Measurements from ENCODE around the gene UROS.

Gene UROS

GRCh38 chr10:125778556-125778955 lies 44.5 kb downstream of the UROS start:
- H3K4me1 ChIP-seq (ENCODE audit: control insufficient read depth in 2 of 2, insufficient read depth in 2 of 2, low read length in 2 of 2) = no peaks in the 10 kb centered on the region
- no peaks in the 10 kb centered on the region for H3K27me3 ChIP-seq (ENCODE audit: control insufficient read depth in 2 of 2, insufficient read depth in 2 of 2, low read length in 2 of 2)
- no peak overlapping the region for H3K9ac ChIP-seq (ENCODE audit: low read depth in 1 of 2, low read length in 2 of 2)
- no peak overlapping the region for H3K4me3 ChIP-seq (ENCODE audit: low read length in 2 of 2)
- no peaks in the 10 kb centered on the region for H3K9me3 ChIP-seq (ENCODE audit: control insufficient read depth in 2 of 2, low read length in 2 of 2)
- H3K36me3 ChIP-seq (ENCODE audit: control insufficient read depth in 2 of 2, insufficient read depth in 2 of 2, low read length in 2 of 2) = no peaks in the 10 kb centered on the region
- no peak overlapping the region for H3K27ac ChIP-seq (ENCODE audit: low read depth in 2 of 2, low read length in 2 of 2)

DNA sequence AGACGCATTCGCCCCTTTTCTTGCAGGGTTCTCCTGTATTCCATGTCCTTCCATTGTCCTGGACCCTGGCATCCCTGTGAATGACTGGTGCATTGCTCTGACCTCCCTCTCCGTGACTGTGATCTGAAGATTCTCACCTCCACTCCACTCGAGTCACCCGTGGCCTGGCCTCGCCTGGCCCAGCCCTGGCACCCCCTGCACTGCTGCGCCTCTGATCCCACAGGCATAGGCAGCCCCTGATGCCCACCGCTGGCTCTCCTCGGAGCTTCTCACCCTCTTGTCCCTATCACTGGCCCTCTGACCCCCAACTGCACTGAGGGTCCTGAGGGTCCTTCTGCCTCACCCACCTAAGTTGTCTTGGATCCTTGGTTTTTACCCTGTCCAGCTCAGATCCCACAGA lies 45.3 kb downstream of the UROS start:
- no peaks in the 10 kb centered on the region for H3K27me3 ChIP-seq (ENCODE audit: control insufficient read depth in 2 of 2, insufficient read depth in 2 of 2, low read length in 2 of 2)
- no peaks in the 10 kb centered on the region for H3K36me3 ChIP-seq (ENCODE audit: control insufficient read depth in 2 of 2, insufficient read depth in 2 of 2, low read length in 2 of 2)
- no peak overlapping the region for H3K4me3 ChIP-seq (ENCODE audit: low read length in 2 of 2)
- H3K9ac ChIP-seq (ENCODE audit: low read depth in 1 of 2, low read length in 2 of 2) = no peak overlapping the region
- no peak overlapping the region for H3K27ac ChIP-seq (ENCODE audit: low read depth in 2 of 2, low read length in 2 of 2)
- H3K9me3 ChIP-seq (ENCODE audit: control insufficient read depth in 2 of 2, low read length in 2 of 2) = no peaks in the 10 kb centered on the region
- no peaks in the 10 kb centered on the region for H3K4me1 ChIP-seq (ENCODE audit: control insufficient read depth in 2 of 2, insufficient read depth in 2 of 2, low read length in 2 of 2)

DNA sequence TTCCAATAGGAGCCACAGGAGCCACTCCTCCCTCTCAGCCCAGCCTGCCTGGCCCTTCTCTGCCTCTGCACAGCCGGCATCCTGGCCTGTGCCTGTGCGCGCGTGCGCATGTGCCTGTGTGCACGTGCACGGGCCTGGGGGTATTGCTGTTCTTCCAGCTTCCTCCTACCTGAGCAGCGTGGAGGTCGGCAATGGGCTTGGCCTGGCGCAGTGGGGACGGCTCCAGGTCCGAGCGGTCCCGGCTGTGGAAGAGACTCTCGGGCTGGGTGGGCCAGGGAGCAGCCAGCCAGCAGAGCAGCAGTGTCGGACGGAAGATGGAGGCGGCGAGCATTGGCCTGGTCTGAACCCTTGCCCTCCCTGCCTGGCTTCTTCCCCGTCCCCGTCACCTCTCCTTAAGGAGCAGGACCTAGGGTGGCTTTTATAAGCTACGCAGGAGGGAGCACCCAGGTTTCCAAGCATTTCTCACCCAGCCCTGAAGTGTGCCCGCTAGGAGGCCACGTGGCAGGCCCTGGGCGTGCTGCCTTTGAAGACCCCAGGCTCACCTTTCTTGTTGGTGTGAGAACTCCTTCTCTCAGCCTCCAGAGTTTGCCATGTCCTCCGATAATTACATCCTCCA lies 47.5 kb downstream of the UROS start, which contains the start of gene MMP21:
Gene MMP21, minus strand, starts transcription at position 331 of the 616 bp plus-strand sequence. Its CDS starts 0 bp downstream, at position 331.
- Histone ChIP-seq H3K27me3 (ENCODE audit: control insufficient read depth in 2 of 2, insufficient read depth in 2 of 2, low read length in 2 of 2) (no peaks in the 10 kb centered on the region), H3K4me1 (ENCODE audit: control insufficient read depth in 2 of 2, insufficient read depth in 2 of 2, low read length in 2 of 2) (no peaks in the 10 kb centered on the region), H3K27ac (ENCODE audit: low read depth in 2 of 2, low read length in 2 of 2) (no peak within 1 kb of the TSS), H3K36me3 (ENCODE audit: control insufficient read depth in 2 of 2, insufficient read depth in 2 of 2, low read length in 2 of 2) (no peaks in the 10 kb centered on the region), H3K9ac (ENCODE audit: low read depth in 1 of 2, low read length in 2 of 2) (no peak within 1 kb of the TSS), H3K4me3 (ENCODE audit: low read length in 2 of 2) (no peak within 1 kb of the TSS), H3K9me3 (ENCODE audit: control insufficient read depth in 2 of 2, low read length in 2 of 2) (no peaks in the 10 kb centered on the region)

DNA sequence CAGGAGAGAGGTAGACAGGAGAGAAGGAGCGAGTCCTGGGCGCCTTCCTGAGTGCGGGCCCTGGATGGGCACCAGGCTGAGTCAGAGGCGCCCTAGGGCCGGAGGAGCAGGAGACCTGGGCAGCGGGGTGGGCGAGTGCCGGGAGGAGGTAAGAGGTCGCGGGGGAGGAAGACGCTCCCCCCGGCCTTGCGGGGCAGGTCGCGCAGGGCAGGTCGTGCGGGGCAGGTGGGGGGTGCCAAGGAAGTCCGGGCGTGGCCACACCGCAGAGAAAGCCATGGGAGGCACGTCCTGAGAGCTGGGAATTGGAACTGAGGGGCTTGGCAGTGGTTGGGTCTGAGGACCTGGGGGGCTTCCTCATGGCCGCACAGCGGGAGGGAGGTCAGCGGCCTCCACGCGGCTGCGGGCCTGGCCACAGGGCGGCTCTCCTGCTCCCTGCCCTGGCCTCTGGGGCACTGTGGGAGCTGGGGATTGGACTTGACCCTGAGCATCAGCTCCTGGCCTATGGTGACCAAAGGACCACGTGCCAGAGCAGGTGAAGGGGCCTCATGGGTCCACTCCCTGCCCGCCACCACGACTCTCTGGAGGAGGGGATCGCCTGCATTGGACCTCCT lies 48.4 kb downstream of the UROS start:
- Histone ChIP-seq H3K9ac (ENCODE audit: low read depth in 1 of 2, low read length in 2 of 2) (no peak overlapping the region), H3K27me3 (ENCODE audit: control insufficient read depth in 2 of 2, insufficient read depth in 2 of 2, low read length in 2 of 2) (no peaks in the 10 kb centered on the region), H3K27ac (ENCODE audit: low read depth in 2 of 2, low read length in 2 of 2) (no peak overlapping the region), H3K4me1 (ENCODE audit: control insufficient read depth in 2 of 2, insufficient read depth in 2 of 2, low read length in 2 of 2) (no peaks in the 10 kb centered on the region), H3K36me3 (ENCODE audit: control insufficient read depth in 2 of 2, insufficient read depth in 2 of 2, low read length in 2 of 2) (no peaks in the 10 kb centered on the region), H3K4me3 (ENCODE audit: low read length in 2 of 2) (no peak overlapping the region), H3K9me3 (ENCODE audit: control insufficient read depth in 2 of 2, low read length in 2 of 2) (no peaks in the 10 kb centered on the region)

GRCh38 chr10:125773687-125774543 lies 49.1 kb downstream of the UROS start:
- H3K27me3 ChIP-seq (ENCODE audit: control insufficient read depth in 2 of 2, insufficient read depth in 2 of 2, low read length in 2 of 2) = no peaks in the 10 kb centered on the region
- no peaks in the 10 kb centered on the region for H3K4me1 ChIP-seq (ENCODE audit: control insufficient read depth in 2 of 2, insufficient read depth in 2 of 2, low read length in 2 of 2)
- H3K9ac ChIP-seq (ENCODE audit: low read depth in 1 of 2, low read length in 2 of 2) = no peak overlapping the region
- no peak overlapping the region for H3K4me3 ChIP-seq (ENCODE audit: low read length in 2 of 2)
- H3K27ac ChIP-seq (ENCODE audit: low read depth in 2 of 2, low read length in 2 of 2) = no peak overlapping the region
- no peaks in the 10 kb centered on the region for H3K9me3 ChIP-seq (ENCODE audit: control insufficient read depth in 2 of 2, low read length in 2 of 2)
- no peaks in the 10 kb centered on the region for H3K36me3 ChIP-seq (ENCODE audit: control insufficient read depth in 2 of 2, insufficient read depth in 2 of 2, low read length in 2 of 2)

- Histone ChIP-seq H3K9me3 (ENCODE audit: control insufficient read depth in 2 of 2, low read length in 2 of 2) (no peaks in the 10 kb centered on the region), H3K27me3 (ENCODE audit: control insufficient read depth in 2 of 2, insufficient read depth in 2 of 2, low read length in 2 of 2) (no peaks in the 10 kb centered on the region), H3K9ac (ENCODE audit: low read depth in 1 of 2, low read length in 2 of 2) (no peak overlapping the region), H3K36me3 (ENCODE audit: control insufficient read depth in 2 of 2, insufficient read depth in 2 of 2, low read length in 2 of 2) (no peaks in the 10 kb centered on the region), H3K4me3 (ENCODE audit: low read length in 2 of 2) (no peak overlapping the region), H3K27ac (ENCODE audit: low read depth in 2 of 2, low read length in 2 of 2) (no peak overlapping the region), H3K4me1 (ENCODE audit: control insufficient read depth in 2 of 2, insufficient read depth in 2 of 2, low read length in 2 of 2) (no peaks in the 10 kb centered on the region)
Observed at GRCh38 chr10:125772864-125773180, 50.2 kb downstream of the UROS start.

DNA sequence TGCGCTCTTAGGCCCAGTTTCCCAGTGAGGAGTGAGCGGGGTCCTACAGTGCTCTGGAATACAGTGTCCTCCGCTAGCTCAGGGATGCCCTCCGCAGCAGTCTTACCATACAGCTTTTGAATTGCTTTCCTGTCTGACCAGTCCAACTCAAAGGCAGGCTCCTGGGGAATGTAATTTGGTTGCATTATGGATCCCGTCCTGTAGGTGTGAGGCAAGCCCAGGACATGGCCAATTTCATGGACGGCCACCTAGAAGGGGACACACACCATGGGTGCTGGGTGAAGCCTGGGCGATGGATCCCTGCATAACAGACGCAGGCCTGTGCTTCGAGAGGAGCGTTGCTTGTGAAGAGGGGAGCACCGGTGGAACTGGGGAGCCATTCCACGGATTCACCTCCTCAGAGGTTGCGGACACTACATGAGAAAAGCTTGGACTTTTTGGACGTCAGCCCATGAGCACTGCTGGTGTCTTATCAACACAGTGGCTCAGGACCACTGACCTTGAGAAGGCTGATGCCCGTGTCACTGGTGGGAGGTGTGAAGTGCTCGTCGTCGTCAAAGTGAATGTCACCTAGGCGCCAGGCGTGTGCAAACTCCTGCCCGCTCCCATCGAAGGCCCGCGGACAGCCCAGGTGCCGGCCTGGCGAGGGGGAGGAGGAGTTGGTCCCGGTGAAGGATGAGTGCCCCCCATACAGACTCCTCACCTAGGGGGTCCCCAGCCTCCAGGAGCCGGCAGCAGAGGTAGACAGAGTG lies 50.8 kb downstream of the UROS start:
- Histone ChIP-seq H3K9ac (ENCODE audit: low read depth in 1 of 2, low read length in 2 of 2) (no peak overlapping the region), H3K9me3 (ENCODE audit: control insufficient read depth in 2 of 2, low read length in 2 of 2) (no peaks in the 10 kb centered on the region), H3K27ac (ENCODE audit: low read depth in 2 of 2, low read length in 2 of 2) (no peak overlapping the region), H3K4me3 (ENCODE audit: low read length in 2 of 2) (no peak overlapping the region), H3K4me1 (ENCODE audit: control insufficient read depth in 2 of 2, insufficient read depth in 2 of 2, low read length in 2 of 2) (no peaks in the 10 kb centered on the region), H3K27me3 (ENCODE audit: control insufficient read depth in 2 of 2, insufficient read depth in 2 of 2, low read length in 2 of 2) (no peaks in the 10 kb centered on the region), H3K36me3 (ENCODE audit: control insufficient read depth in 2 of 2, insufficient read depth in 2 of 2, low read length in 2 of 2) (no peaks in the 10 kb centered on the region)

DNA sequence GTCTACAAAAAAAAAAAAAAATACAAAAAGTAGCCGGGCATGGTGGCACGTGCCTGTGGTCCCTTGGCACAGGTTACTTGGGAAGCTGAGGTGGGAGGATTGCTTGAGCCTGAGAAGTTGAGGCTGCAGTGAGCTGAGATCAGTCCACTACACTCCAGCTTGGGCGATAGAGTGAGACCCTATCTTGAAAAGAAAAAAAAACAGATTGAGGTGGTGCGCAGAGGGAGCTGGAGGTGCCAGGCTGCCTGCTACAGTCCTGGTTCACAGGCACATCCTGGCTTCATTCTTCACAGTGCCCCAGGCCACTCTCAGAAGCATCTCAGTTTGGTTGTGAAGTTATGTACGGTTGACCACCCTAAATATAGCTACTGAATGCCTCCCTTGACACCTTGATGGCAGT lies 52.2 kb downstream of the UROS start:
- Histone ChIP-seq H3K27ac (ENCODE audit: low read depth in 2 of 2, low read length in 2 of 2) (no peak overlapping the region), H3K9me3 (ENCODE audit: control insufficient read depth in 2 of 2, low read length in 2 of 2) (no peaks in the 10 kb centered on the region), H3K9ac (ENCODE audit: low read depth in 1 of 2, low read length in 2 of 2) (no peak overlapping the region), H3K36me3 (ENCODE audit: control insufficient read depth in 2 of 2, insufficient read depth in 2 of 2, low read length in 2 of 2) (peaks cover 0 to 4% of the 10 kb centered on the region in 2 donors), H3K4me1 (ENCODE audit: control insufficient read depth in 2 of 2, insufficient read depth in 2 of 2, low read length in 2 of 2) (no peaks in the 10 kb centered on the region), H3K27me3 (ENCODE audit: control insufficient read depth in 2 of 2, insufficient read depth in 2 of 2, low read length in 2 of 2) (no peaks in the 10 kb centered on the region), H3K4me3 (ENCODE audit: low read length in 2 of 2) (no peak overlapping the region)

- Histone ChIP-seq H3K36me3 (ENCODE audit: control insufficient read depth in 2 of 2, insufficient read depth in 2 of 2, low read length in 2 of 2) (peaks cover 10 to 15% of the 10 kb centered on the region in 2 donors), H3K4me1 (ENCODE audit: control insufficient read depth in 2 of 2, insufficient read depth in 2 of 2, low read length in 2 of 2) (no peaks in the 10 kb centered on the region), H3K4me3 (ENCODE audit: low read length in 2 of 2) (no peak overlapping the region), H3K27ac (ENCODE audit: low read depth in 2 of 2, low read length in 2 of 2) (no peak overlapping the region), H3K9me3 (ENCODE audit: control insufficient read depth in 2 of 2, low read length in 2 of 2) (no peaks in the 10 kb centered on the region), H3K9ac (ENCODE audit: low read depth in 1 of 2, low read length in 2 of 2) (no peak overlapping the region), H3K27me3 (ENCODE audit: control insufficient read depth in 2 of 2, insufficient read depth in 2 of 2, low read length in 2 of 2) (no peaks in the 10 kb centered on the region)
Observed at GRCh38 chr10:125769175-125769574, 53.9 kb downstream of the UROS start.
